Dermis lymphatic vessel endothelial cell (primary cell): Measurements from ENCODE around the gene TMEM18. TPM values are rescaled to one million over a fixed set of nuclear protein-coding genes. Genes with fewer than 3 reads are reported as not detected.

Experiments
- total RNA-seq: library from RNA; depleted of rRNA; stranded (reverse); fragments of >200 nt; gene quantifications from 2 replicates; pipeline ENCODE4 v1.2.1, GENCODE V29; 2014

Gene TMEM18
- total RNA-seq: 14.1 and 14.3 TPM in 2 replicates

DNA sequence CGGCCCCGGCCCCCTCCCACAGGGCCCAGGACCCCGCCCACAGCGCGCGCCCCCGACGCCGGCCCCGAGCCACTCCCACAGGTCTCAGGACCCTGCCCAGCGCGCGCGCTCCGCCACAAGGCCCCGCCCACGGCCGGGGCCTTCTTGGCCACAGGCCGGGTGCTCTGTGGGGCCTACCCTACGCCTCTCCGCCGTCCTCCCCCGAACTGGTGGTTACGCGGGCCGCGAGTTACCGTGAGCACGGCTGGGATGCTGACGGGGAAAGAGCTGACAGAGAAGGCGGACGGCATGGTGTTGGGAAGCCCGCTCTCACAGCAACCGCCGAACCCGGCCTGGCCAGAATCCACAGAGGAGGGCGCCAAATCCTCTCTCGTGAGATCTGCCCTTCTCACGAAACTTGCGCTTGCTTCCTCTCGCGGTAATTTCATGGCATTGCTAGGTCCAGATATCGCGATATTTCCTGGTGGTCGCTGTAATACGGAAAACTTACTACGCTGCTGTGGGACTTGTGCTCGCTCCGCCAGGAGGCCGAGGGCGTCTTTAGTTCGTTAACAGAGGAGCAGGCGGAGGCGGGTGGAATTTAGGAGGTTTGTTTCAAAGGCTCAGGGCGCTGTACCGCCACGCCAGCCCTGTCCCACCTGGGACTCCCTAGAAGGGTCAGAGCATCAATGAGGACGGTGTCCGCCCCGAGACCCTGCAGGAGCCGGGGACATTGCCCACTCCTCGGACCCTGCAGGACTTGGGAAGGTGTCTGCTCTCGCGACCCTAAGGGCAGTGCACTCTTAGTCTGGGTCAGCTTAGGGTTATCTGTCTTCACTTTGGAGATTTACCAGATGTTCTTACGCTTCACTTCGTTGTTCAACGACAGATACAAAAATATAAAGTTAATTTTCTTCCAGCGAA is at the start of gene TMEM18:
Gene TMEM18 (minus strand): TSS at position 351 of the 903 bp plus-strand sequence. CDS start 61 bp downstream, at position 290.

